ACC112 (cell line): ENCODE results near the gene RARS2.
"Not testable (repeated sequence)": the region's sequence is repeated elsewhere in the genome, so short reads cannot be mapped to it uniquely, and the experiment has no call there.

ENCODE experiments used
- H2AFZ ChIP-seq: fragments of 200-600 bp; sonication (generic); one replicate; pipeline ENCODE4 v1.6.0; 2017; ENCODE audit warnings: antibody characterized with exemption, low read length; ENCODE audit not compliant: unreplicated experiment
- H3K27ac ChIP-seq: fragments of 200-600 bp; sonication (generic); 2 replicates; pipeline ENCODE4 v1.5.1; 2014; ENCODE audit warnings: low read depth, mild to moderate bottlenecking, antibody characterized with exemption, low read length, moderate library complexity
- H3K27me3 ChIP-seq: fragments of 200-600 bp; sonication (generic); 2 replicates; pipeline ENCODE4 v1.6.1; 2014; ENCODE audit warnings: mild to moderate bottlenecking, antibody characterized with exemption, low read length, moderate library complexity, mixed read lengths; ENCODE audit not compliant: insufficient read depth
- H3K36me3 ChIP-seq: fragments of 200-600 bp; sonication (generic); 2 replicates; pipeline ENCODE4 v1.6.1; 2016; ENCODE audit warnings: mild to moderate bottlenecking, antibody characterized with exemption, low read length, moderate library complexity, mixed read lengths; ENCODE audit not compliant: insufficient read depth
- H3K4me1 ChIP-seq: fragments of 200-600 bp; sonication (generic); one replicate; pipeline ENCODE4 v1.6.1; 2016; ENCODE audit warnings: low read length, mixed read lengths; ENCODE audit not compliant: insufficient read depth, unreplicated experiment, control insufficient read depth
- H3K4me3 ChIP-seq: fragments of 200-600 bp; sonication (generic); 2 replicates; pipeline ENCODE4 v1.5.1; 2014; ENCODE audit warnings: mild to moderate bottlenecking, low read depth, low read length
- H3K79me2 ChIP-seq: fragments of 200-600 bp; sonication (generic); one replicate; pipeline ENCODE4 v1.6.0; 2016; ENCODE audit warnings: low read length; ENCODE audit not compliant: control insufficient read depth, unreplicated experiment, insufficient read depth

The RARS2 gene

GRCh38 chr6:87613018-87613417 lies 23.2 kb upstream of the RARS2 start:
- not testable (repeated sequence) for H2AFZ ChIP-seq, H3K27ac ChIP-seq, H3K4me1 ChIP-seq, H3K27me3 ChIP-seq, H3K4me3 ChIP-seq, H3K79me2 ChIP-seq
- H3K36me3 ChIP-seq = peaks cover 24% of the 10 kb centered on the region

- Histone ChIP-seq H3K79me2 (no peaks in the 10 kb centered on the region), H3K27ac (no peak overlapping the region), H3K36me3 (peaks cover 30% of the 10 kb centered on the region), H3K4me1 (no peaks in the 10 kb centered on the region), H3K27me3 (no peaks in the 10 kb centered on the region), H2AFZ (no peak overlapping the region), H3K4me3 (no peak overlapping the region)
Measured at GRCh38 chr6:87608802-87609201, 19.0 kb upstream of the RARS2 start.

- H3K27me3 ChIP-seq = no peaks in the 10 kb centered on the region
- no peaks in the 10 kb centered on the region for H3K4me1 ChIP-seq
- no peak overlapping the region for H3K27ac ChIP-seq
- H3K79me2 ChIP-seq = no peaks in the 10 kb centered on the region
- peaks cover 26% of the 10 kb centered on the region for H3K36me3 ChIP-seq
- no peak overlapping the region for H2AFZ ChIP-seq
- no peak overlapping the region for H3K4me3 ChIP-seq
Measured at GRCh38 chr6:87606199-87606598, 16.4 kb upstream of the RARS2 start.

- H3K4me3 ChIP-seq = no peak overlapping the region
- no peaks in the 10 kb centered on the region for H3K79me2 ChIP-seq
- no peaks in the 10 kb centered on the region for H3K4me1 ChIP-seq
- H3K27ac ChIP-seq = no peak overlapping the region
- H2AFZ ChIP-seq = no peak overlapping the region
- peaks cover 22% of the 10 kb centered on the region for H3K36me3 ChIP-seq
- no peaks in the 10 kb centered on the region for H3K27me3 ChIP-seq
Measured at GRCh38 chr6:87600576-87600975, 10.8 kb upstream of the RARS2 start.

GRCh38 chr6:87590990-87591389 lies 1.2 kb upstream of the RARS2 start:
- H2AFZ ChIP-seq = peak overlapping the region; percentile 49
- peaks cover 18% of the 10 kb centered on the region for H3K36me3 ChIP-seq
- H3K4me1 ChIP-seq = peaks cover 19% of the 10 kb centered on the region
- H3K27ac ChIP-seq = no peak overlapping the region
- no peaks in the 10 kb centered on the region for H3K27me3 ChIP-seq
- H3K4me3 ChIP-seq = peak overlapping the region; percentile 95
- peaks cover 68% of the 10 kb centered on the region for H3K79me2 ChIP-seq

GRCh38 chr6:87590417-87590880 lies 662 bp upstream of the RARS2 start:
- H3K4me3 ChIP-seq = peak overlapping the region; percentile 95
- H3K27ac ChIP-seq = peak overlapping the region; percentile 45; the same call in 1 of the 2 replicates
- no peaks in the 10 kb centered on the region for H3K27me3 ChIP-seq
- H3K4me1 ChIP-seq = peaks cover 19% of the 10 kb centered on the region
- peaks cover 71% of the 10 kb centered on the region for H3K79me2 ChIP-seq
- peak overlapping the region; percentile 49 for H2AFZ ChIP-seq
- peaks cover 21% of the 10 kb centered on the region for H3K36me3 ChIP-seq

GRCh38 chr6:87588756-87589407 lies 905 bp downstream of the RARS2 start:
- Histone ChIP-seq H3K79me2 (peaks cover 86% of the 10 kb centered on the region), H2AFZ (peak overlapping the region; percentile 78), H3K4me3 (peak overlapping the region; percentile 95), H3K36me3 (peaks cover 12% of the 10 kb centered on the region), H3K27me3 (no peaks in the 10 kb centered on the region), H3K4me1 (peaks cover 19% of the 10 kb centered on the region), H3K27ac (peak overlapping the region; percentile 48; the same call in 1 of the 2 replicates)

GRCh38 chr6:87586371-87587077 lies 3.3 kb downstream of the RARS2 start:
- Histone ChIP-seq H2AFZ (no peak overlapping the region), H3K79me2 (peaks cover 85% of the 10 kb centered on the region), H3K4me3 (no peak overlapping the region), H3K27me3 (no peaks in the 10 kb centered on the region), H3K36me3 (peaks cover 23% of the 10 kb centered on the region), H3K4me1 (peaks cover 19% of the 10 kb centered on the region), H3K27ac (no peak overlapping the region)

GRCh38 chr6:87583822-87584221 lies 6.0 kb downstream of the RARS2 start:
- no peak overlapping the region for H3K4me3 ChIP-seq
- H3K36me3 ChIP-seq = peaks cover 29% of the 10 kb centered on the region
- H3K79me2 ChIP-seq = peaks cover 81% of the 10 kb centered on the region

GRCh38 chr6:87575423-87575822 lies 14.4 kb downstream of the RARS2 start:
- H3K36me3 ChIP-seq = peaks cover 18% of the 10 kb centered on the region

More at GRCh38 chr6:87583822-87584221, 6.0 kb downstream of the RARS2 start:
- Histone ChIP-seq H3K27ac (no peak overlapping the region), H2AFZ (no peak overlapping the region), H3K27me3 (no peaks in the 10 kb centered on the region), H3K4me1 (peaks cover 13% of the 10 kb centered on the region)

More at GRCh38 chr6:87575423-87575822, 14.4 kb downstream of the RARS2 start:
- Histone ChIP-seq H3K27ac (no peak overlapping the region), H3K79me2 (peaks cover 74% of the 10 kb centered on the region), H3K4me1 (peaks cover 15% of the 10 kb centered on the region), H3K27me3 (no peaks in the 10 kb centered on the region), H2AFZ (no peak overlapping the region), H3K4me3 (no peak overlapping the region)
